LNCaP clone FGC (cell line): ENCODE results near the gene CHP2.

Experiments used
- DNase-seq: peaks from one replicate; pipeline ENCODE4 v3.0.0-alpha.2; 2011; ENCODE audit warnings: low read depth
- H3K4me3 ChIP-seq: 2 replicates; pipeline ENCODE4 v1.5.1; 2011; ENCODE audit warnings: mild to moderate bottlenecking, low read depth, low read length, control low read depth
- TF ChIP-seq, protein P1 (sequence below): IDR thresholded peaks from 2 replicates; pipeline ENCODE4 v1.5.1; 2012; ENCODE audit warnings: mild to moderate bottlenecking; ENCODE audit not compliant: control insufficient read depth, insufficient read depth; ENCODE audit errors: extremely low read depth

CHP2 gene

DNA sequence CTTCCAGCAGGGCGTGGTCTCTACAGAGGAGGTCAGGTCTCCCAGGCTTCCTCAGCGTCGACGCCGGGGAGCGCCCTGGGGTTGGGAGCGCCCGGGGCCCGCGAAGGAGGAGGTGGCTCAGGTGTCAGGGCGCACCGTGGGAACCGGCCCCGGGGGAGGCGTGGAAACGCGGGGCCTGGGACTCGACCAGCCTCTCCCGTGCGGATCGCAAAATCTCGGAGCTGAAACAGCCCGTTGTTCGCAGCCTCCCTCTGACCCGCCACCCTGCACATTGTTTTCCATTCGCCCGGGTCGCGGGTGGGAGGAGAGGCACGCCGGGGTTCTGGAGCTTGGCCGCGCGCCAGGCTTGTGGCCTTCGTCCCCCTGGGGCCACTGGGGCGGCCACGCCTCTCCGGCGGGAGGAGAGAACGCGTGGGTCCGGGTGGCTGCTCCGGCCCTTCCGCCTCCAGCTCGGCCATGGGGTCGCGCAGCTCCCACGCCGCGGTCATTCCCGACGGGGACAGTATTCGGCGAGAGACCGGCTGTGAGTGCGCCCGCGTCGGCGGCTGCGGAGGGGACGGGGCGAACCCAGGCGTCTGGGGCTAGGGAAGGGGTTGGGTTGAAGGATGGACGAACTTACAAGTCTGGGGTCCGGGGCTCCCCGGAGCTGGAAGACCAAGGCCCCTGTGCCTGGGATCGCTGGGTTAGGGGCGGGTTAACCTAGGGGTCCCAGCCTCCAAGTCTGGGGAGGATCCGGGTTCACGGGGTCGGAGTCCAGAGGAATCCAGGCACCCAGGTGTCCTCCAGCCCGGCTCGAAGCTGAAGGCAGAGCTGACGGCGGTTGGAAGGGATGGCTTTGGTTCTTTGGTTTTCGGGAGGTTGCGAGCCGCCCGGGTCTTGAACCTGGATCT is at the start of gene CHP2:
TSS of gene CHP2 (plus strand) at position 433 of the 890 bp plus-strand sequence. CDS start at position 457, 24 bp downstream.
- TF ChIP-seq, protein P1, sequence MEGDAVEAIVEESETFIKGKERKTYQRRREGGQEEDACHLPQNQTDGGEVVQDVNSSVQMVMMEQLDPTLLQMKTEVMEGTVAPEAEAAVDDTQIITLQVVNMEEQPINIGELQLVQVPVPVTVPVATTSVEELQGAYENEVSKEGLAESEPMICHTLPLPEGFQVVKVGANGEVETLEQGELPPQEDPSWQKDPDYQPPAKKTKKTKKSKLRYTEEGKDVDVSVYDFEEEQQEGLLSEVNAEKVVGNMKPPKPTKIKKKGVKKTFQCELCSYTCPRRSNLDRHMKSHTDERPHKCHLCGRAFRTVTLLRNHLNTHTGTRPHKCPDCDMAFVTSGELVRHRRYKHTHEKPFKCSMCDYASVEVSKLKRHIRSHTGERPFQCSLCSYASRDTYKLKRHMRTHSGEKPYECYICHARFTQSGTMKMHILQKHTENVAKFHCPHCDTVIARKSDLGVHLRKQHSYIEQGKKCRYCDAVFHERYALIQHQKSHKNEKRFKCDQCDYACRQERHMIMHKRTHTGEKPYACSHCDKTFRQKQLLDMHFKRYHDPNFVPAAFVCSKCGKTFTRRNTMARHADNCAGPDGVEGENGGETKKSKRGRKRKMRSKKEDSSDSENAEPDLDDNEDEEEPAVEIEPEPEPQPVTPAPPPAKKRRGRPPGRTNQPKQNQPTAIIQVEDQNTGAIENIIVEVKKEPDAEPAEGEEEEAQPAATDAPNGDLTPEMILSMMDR: no peak
- H3K4me3 ChIP-seq: no peak within 1 kb of the TSS
- no peak for DNase-seq

DNA sequence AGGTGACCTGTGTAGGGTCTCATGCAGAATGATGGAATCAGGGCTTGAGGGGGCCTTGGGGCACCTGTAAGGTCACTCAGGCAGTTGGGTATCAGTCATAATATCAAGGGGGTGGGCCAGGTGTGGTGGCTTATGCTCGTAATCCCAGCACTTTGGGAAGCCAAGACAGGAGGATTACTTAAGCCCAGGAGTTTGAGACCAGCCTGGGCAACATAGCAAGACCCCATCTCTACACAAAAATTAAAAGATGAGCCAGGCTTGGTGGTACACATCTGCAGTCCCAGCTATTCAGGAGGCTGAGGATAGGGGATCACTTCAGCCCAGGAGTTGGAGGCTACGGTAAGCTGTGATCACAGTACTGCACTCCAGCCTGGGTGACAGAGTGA is 49.3 kb upstream of the CHP2 start:
- no peak overlapping the region for H3K4me3 ChIP-seq
- no peak for DNase-seq
- TF ChIP-seq, protein P1: no peak

DNA sequence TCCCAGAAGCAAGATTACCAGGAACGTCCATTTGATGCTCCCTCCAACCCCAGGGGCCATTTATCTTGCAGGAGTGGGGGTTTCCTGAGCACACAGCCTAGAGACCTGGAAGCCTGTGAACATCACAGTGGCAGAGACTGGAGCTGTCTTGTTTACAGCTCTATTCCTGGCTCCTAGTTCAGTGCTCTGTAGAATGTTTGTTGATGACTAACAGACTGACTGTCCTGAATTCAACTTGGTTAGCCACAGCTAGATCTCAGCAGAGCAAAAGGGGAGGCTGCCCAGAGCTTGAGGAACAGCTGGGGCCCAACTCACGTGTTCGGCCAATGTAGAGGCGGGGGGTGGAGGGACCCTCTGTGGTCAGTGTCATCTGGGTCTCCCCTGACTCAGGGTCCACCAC is 48.4 kb upstream of the CHP2 start:
- no peak for DNase-seq
- TF ChIP-seq, protein P1: no peak

DNA sequence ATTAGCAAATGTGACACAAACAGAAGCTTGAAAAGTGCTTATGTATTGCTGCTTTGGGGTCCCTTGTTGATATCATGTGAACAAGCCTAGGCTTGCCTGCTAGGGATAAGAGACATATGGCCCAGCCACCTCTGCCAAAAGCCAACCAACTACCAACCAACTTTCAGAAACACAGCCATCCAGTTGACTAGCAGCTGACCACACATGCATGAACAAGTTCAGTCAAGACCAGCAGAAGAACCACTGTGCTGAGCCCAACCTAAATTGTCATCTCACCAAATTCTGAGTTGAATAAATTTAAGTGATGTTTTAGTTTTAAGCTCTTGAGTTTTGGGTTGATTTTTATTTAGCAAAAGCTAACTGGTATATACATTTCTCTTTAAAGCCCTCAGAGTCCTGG is 45.3 kb upstream of the CHP2 start:
- DNase-seq: no peak
- TF ChIP-seq, protein P1: no peak
- H3K4me3 ChIP-seq: no peak overlapping the region

More for the DNA sequence above, 48.4 kb upstream of the CHP2 start:
- H3K4me3 ChIP-seq: no peak overlapping the region

DNA sequence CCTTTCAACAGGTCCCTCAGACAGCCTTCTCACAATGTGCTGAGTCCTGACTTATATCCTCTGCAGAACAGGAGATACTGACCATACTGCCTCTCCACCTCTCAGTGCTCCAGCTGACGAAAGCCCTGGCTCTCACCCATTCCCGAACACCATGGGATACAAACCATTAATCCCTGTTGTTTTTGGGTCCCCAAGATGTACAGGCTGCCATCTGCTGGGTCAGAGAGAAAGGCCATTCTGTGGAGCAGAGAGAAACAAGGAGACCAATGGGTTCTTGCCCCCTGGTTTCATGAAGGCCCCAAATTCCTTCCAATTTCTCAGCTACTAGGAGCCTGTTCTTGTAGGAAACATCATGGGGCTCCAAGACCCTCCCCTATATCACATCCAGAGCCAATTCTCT is 44.8 kb upstream of the CHP2 start:
- TF ChIP-seq, protein P1: no peak
- H3K4me3 ChIP-seq: no peak overlapping the region
- no peak for DNase-seq

DNA sequence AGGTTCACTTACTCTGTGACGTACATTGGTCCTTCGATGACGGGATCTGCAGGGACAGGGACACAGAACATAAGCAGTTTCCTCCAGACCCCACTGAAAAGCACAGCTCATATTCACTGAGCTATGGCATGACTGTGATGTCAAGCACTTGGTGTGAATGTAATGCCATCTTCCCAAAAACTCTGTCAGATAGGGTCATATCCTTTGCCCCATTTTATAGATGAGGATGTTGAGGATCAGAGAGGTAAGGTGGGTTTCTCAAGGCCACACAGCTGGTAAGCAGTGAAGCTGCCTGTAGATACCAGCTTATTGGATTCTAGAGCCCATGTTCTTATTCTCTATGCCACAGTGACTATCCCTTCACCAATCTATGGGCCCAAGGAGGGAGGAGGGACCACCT is 44.3 kb upstream of the CHP2 start:
- DNase-seq: no peak
- H3K4me3 ChIP-seq: no peak overlapping the region
- TF ChIP-seq, protein P1: no peak
